GM12878 (cell line): Measurements from ENCODE around the gene H6PD. TPM values are rescaled to one million over a fixed set of nuclear protein-coding genes. Genes with fewer than 3 reads are reported as not detected.

ENCODE experiments used
- ATAC-seq: fragments of 200-7000 bp; cut with Tn5 transposase; 3 replicates; pipeline ENCODE4 v1.9.1; 2020; ENCODE audit warnings: mild to moderate bottlenecking, moderate library complexity
- BruUV-seq: library from RNA; stranded (reverse); fragments of 400-500 nt; replicated peaks from 2 replicates; lab custom pipeline; 2021; lab: Mats Ljungman, UMichigan
- CTCF ChIA-PET: fragments of 300-600 bp; sonication (Branson Sonifier 250); formaldehyde crosslinking; extraction: SDS; loops from one replicate; lab custom pipeline; 2021; ENCODE audit warnings: inconsistent platforms; lab: Yijun Ruan, JAX
- POLR2A ChIA-PET: fragments of 350-600 bp; formaldehyde crosslinking; extraction: SDS; loops from one replicate; lab custom pipeline; 2021; ENCODE audit warnings: inconsistent platforms; lab: Charles Lee
- RAD21 ChIA-PET: fragments of 300-600 bp; sonication (Branson Sonifier 250); formaldehyde crosslinking; loops from one replicate; lab custom pipeline; 2023; ENCODE audit warnings: antibody characterized with exemption; ENCODE audit not compliant: unreplicated experiment; lab: Charles Lee
- SMC1A ChIA-PET: fragments of 300-600 bp; sonication (Branson Sonifier 250); formaldehyde crosslinking; loops from one replicate; lab custom pipeline; 2023; ENCODE audit not compliant: unreplicated experiment, uncharacterized antibody; lab: Charles Lee
- DNase-seq: peaks from one replicate; pipeline ENCODE4 v3.0.0-alpha.2; 2011; ENCODE audit warnings: low read depth, low spot score
- FAIRE-seq: peaks from 3 replicates; lab custom pipeline; 2011; peaks lifted over from hg19 to GRCh38; lab: Jason Lieb, UNC
- H2AFZ ChIP-seq: 2 replicates; pipeline ENCODE4 v1.6.0; 2011; ENCODE audit warnings: low read depth, low read length, control low read depth; ENCODE audit not compliant: control insufficient read depth
- H3K27ac ChIP-seq: 2 replicates; pipeline ENCODE4 v1.5.1; 2011; ENCODE audit warnings: control low read depth; ENCODE audit not compliant: control insufficient read depth, insufficient read depth
- H3K27me3 ChIP-seq, 2 experiments: replicated peaks in 1 of 2; 2 replicates each; pipeline versions ENCODE4 v1.6.0 to v1.6.1; 2011; ENCODE audit warnings: low read length in 1 of 2; ENCODE audit not compliant: control insufficient read depth in 2 of 2, insufficient read depth in 2 of 2
- H3K36me3 ChIP-seq, 2 experiments: 2 replicates each; pipeline ENCODE4 v1.5.1; 2011; ENCODE audit warnings: low read length in 1 of 2; ENCODE audit not compliant: control insufficient read depth in 2 of 2, insufficient read depth in 2 of 2
- H3K4me1 ChIP-seq: 2 replicates; pipeline ENCODE4 v1.6.1; 2011; ENCODE audit warnings: mild to moderate bottlenecking, low read length, moderate library complexity, mixed read lengths; ENCODE audit not compliant: control insufficient read depth, insufficient read depth
- H3K4me2 ChIP-seq: 2 replicates; pipeline ENCODE4 v1.6.0; 2011; ENCODE audit warnings: control low read depth; ENCODE audit not compliant: control insufficient read depth, insufficient read depth
- H3K4me3 ChIP-seq: fragments of 200-600 bp; sonication (generic); 2 replicates; pipeline ENCODE4 v1.5.1; 2016
- H3K79me2 ChIP-seq: 2 replicates; pipeline ENCODE4 v1.6.0; 2011; ENCODE audit warnings: low read length; ENCODE audit not compliant: control insufficient read depth, insufficient read depth
- H3K9ac ChIP-seq: 2 replicates; pipeline ENCODE4 v1.8.0; 2011; ENCODE audit warnings: low read length, control low read depth, mixed read lengths; ENCODE audit not compliant: control insufficient read depth, insufficient read depth
- H3K9me3 ChIP-seq: replicated peaks from 3 replicates; pipeline ENCODE4 v1.5.1; 2011; ENCODE audit warnings: mild to moderate bottlenecking, low read length; ENCODE audit not compliant: control insufficient read depth, insufficient read depth
- H4K20me1 ChIP-seq: 2 replicates; pipeline ENCODE4 v1.6.0; 2011; ENCODE audit not compliant: control insufficient read depth, insufficient read depth
- IKZF1 ChIP-seq: fragments of 450-650 bp; conservative IDR thresholded peaks from 2 replicates; pipeline ENCODE4 v1.6.1; 2017; ENCODE audit warnings: antibody characterized with exemption, mild to moderate bottlenecking
- LARP7 ChIP-seq: fragments of 450-650 bp; IDR thresholded peaks from 2 replicates; pipeline ENCODE4 v1.6.1; 2017; ENCODE audit warnings: mild to moderate bottlenecking
- MAX ChIP-seq: IDR thresholded peaks from 2 replicates; pipeline ENCODE4 v1.6.1; 2012; ENCODE audit warnings: low read depth, low read length, improper control_type of control experiment
- NR2C2 ChIP-seq: IDR thresholded peaks from 2 replicates; pipeline ENCODE4 v1.6.1; 2011; ENCODE audit warnings: borderline replicate concordance, low read depth; ENCODE audit not compliant: control insufficient read depth, insufficient read length
- ZBTB40 ChIP-seq: fragments of 450-650 bp; IDR thresholded peaks from 2 replicates; pipeline ENCODE4 v1.6.1; 2016; ENCODE audit warnings: mild to moderate bottlenecking, moderate library complexity, borderline replicate concordance
- WGBS: methylation state at CpG from one replicate; pipeline ENCODE4 v1.1.6; 2016; ENCODE audit warnings: low lambda C conversion rate; ENCODE audit not compliant: insufficient replicate concordance, insufficient coverage; ENCODE audit errors: missing lambda C conversion rate; 5-methylcytosine and 5-hydroxymethylcytosine counted together
- in situ Hi-C: fragments of 300-500 bp; cut with MboI; formaldehyde crosslinking; loops from 9 replicates; pipeline ENCODE4 v1.14.3; 2018; ENCODE audit warnings: mixed read lengths
- intact Hi-C: fragments of 100-400 bp; cut with micrococcal nuclease; formaldehyde crosslinking; loops from one replicate; pipeline ENCODE4 v1.14.2; 2022; ENCODE audit not compliant: unreplicated experiment
- polyA plus RNA-seq, 11 experiments: library from polyadenylated mRNA; depleted of rRNA in 4 of 11; unstranded in 6 of 11; stranded (reverse) in 5 of 11; fragments of >200 nt; fragmentation: Nextera tagmentation in 4 of 11; fragmentation: Illumina TruSeq in 1 of 11; extraction: Ambion mirVana in 4 of 11; extraction: Trizol in 1 of 11; gene quantifications; 1 replicate in 1 of 11; 2 replicates in 10 of 11; pipeline versions ENCODE4 v1.2.1 to v1.2.3, GENCODE V29; 2011 to 2016; ENCODE audit warnings: inconsistent platforms in 2 of 11, missing spikeins in 2 of 11, low read depth in 1 of 11
- total RNA-seq, 4 experiments: library from RNA; depleted of rRNA in 3 of 4; stranded (reverse); fragments of >200 nt in 3 of 4; fragmentation: Illumina TruSeq in 1 of 4; extraction: Trizol in 1 of 4; gene quantifications; 2 replicates each; pipeline versions ENCODE4 v1.2.1 to v1.2.3, GENCODE V29; 2013 to 2021
- TF ChIP-seq, protein P1 (sequence below): IDR thresholded peaks from 2 replicates; pipeline ENCODE4 v1.6.1; 2012; ENCODE audit warnings: low read depth, low read length, improper control_type of control experiment

Gene H6PD
- total and polyA plus RNA-seq, 10 of the 15 experiments (the other 5 are each of a cell fraction or from before 2014, with no cell fraction given) = 1.2 to 20.7 (median 7.7) TPM

- Histone ChIP-seq H2AFZ (no peak overlapping the region), H3K9me3 (no peaks in the 10 kb centered on the region), H3K4me3 (no peak overlapping the region), H3K9ac (no peak overlapping the region), H3K27me3 (peaks cover 0 to 3% of the 10 kb centered on the region in 2 experiments; a peak in 1 of 4 replicates), H3K79me2 (no peaks in the 10 kb centered on the region), H3K4me2 (no peak overlapping the region), H3K36me3 (no peaks in the 10 kb centered on the region), H3K27ac (no peak overlapping the region), H4K20me1 (no peaks in the 10 kb centered on the region), H3K4me1 (peaks cover 22% of the 10 kb centered on the region)
- CTCF ChIA-PET = interaction anchor here (1.0 to 5.3 kb wide), 2 partner anchors 12 to 82 kb away, joined by 3 to 44 read pairs; no protein-coding TSS in a partner anchor
- intact Hi-C loops (no loop called here), in situ Hi-C loops (no loop called here)
- DNase-seq (no peak), ATAC-seq (no peak), FAIRE-seq (no peak)
- RAD21 ChIA-PET = no interaction called here
- no TSS peak for BruUV-seq
- WGBS = 53% methylated on average over 9 of the region's 9 CpGs
- SMC1A ChIA-PET = no interaction called here
- TF ChIP-seq NR2C2 (no peak), ZBTB40 (no peak), MAX (no peak), IKZF1 (no peak), LARP7 (no peak)
- TF ChIP-seq, protein P1, sequence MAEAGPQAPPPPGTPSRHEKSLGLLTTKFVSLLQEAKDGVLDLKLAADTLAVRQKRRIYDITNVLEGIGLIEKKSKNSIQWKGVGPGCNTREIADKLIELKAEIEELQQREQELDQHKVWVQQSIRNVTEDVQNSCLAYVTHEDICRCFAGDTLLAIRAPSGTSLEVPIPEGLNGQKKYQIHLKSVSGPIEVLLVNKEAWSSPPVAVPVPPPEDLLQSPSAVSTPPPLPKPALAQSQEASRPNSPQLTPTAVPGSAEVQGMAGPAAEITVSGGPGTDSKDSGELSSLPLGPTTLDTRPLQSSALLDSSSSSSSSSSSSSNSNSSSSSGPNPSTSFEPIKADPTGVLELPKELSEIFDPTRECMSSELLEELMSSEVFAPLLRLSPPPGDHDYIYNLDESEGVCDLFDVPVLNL = no peak
- POLR2A ChIA-PET = interaction anchor here (0.5 kb wide), 1 partner anchor 219 kb away, joined by 6 read pairs; no protein-coding TSS in a partner anchor
These were observed 41.9 kb upstream of the H6PD start for GRCh38 chr1:9192578-9193232.
